ENCODE data around the gene ZNF530.

ZNF530 gene

DNA sequence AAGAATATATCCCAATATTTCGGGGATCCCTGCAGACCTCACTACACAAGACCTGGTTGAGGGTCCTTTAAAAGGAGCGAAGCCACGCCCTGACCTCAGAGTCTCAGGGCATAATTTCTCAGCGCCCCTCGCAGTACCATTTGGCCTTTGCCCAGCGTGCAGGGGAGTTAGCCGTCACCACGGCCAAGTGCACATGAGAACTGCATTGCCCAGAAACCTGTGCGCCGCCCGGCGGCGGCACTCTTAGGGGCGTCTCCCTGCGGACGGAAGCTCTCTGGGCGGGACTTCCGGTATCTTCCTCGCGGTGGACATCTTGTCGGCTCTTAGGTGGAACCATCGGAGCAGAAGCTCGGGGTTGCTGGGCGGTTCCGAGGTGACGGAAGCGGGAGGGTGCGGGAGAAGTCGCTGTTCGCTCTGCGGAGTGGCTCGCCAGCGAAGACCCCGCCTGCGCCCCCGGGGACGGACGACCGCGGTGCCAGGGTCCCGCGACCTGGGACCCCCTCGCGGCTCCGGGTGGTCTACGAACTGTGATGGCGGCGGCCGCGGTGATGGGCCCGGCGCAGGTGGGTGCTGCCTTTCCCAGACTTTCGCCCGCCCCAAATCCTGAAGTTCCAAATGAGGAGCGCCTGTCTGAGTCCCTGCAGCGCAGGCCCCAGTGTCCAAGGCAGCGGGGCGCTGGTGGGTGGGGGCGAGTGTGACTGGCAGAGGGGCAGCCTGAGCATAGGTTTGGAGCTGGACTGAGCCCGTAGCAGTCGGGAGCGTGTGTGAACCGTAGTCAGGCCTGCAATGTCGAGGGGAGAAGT, 14.5 kb downstream of the ZNF530 start, which contains the start of gene ZNF134:
ZNF134 (plus strand) TSS at position 302 of the 803 bp plus-strand sequence. CDS start 5,227 bp downstream, outside the sequence.
- peak; percentile 76 for DNase-seq (ENCODE audit: low read depth, low spot score)

DNA sequence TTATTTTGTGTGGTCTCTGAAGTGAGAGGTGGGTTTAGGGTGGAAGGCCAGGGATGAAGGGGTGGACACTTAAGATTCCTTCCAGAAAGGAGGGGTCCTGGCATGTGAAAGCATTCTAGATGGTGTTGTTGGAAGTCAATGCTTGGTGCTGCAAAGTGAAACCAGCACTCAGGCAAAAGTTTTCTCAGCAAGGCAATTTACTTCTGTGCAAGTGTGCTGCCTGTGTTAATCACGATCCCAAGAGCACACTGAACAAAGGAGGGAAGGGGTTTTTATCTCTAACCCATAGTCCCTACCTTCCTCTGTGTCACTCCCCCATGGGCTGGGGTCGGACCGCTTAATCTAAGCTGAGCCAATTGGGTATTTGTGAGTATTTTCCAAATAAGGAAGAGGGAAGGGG, 15.7 kb downstream of the ZNF530 start:
- DNase-seq (ENCODE audit: low read depth, low spot score): no peak

DNA sequence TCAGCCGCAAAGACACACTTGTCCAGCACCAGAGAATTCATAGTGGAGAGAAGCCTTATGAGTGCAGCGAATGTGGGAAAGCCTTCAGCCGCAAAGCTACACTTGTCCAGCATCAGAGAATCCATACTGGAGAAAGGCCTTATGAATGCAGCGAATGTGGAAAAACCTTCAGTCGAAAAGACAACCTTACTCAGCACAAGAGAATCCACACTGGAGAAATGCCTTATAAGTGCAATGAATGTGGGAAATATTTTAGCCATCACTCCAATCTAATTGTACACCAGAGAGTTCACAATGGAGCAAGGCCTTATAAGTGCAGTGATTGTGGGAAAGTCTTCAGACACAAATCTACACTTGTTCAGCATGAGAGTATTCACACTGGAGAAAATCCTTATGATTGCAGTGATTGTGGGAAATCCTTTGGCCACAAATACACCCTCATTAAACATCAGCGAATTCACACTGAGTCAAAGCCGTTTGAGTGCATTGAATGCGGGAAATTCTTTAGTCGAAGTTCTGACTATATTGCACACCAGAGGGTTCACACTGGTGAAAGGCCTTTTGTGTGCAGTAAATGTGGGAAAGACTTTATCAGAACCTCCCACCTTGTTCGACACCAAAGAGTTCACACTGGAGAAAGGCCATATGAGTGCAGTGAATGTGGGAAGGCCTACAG, 21.1 kb downstream of the ZNF530 start:
- DNase-seq (ENCODE audit: low read depth, low spot score): no peak

DNA sequence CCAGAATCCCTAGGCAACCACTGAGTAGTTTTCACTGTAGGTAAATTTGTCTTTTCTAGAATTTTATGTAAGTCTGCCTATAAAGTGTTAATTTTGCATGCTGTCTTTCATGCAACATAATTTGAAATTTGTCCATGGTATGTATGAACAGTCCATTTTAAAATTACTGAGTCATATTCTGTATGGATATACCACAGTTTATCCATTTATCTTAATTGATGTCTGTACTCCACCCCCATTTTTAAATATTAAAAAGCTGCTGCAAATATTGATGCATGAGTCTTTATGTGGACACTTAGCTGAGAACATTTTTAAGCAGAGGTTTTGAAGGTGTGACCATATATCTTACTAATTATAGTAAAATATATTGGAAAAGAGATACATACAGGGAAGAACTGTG, 23.4 kb downstream of the ZNF530 start:
- DNase-seq (ENCODE audit: low read depth, low spot score): no peak

DNA sequence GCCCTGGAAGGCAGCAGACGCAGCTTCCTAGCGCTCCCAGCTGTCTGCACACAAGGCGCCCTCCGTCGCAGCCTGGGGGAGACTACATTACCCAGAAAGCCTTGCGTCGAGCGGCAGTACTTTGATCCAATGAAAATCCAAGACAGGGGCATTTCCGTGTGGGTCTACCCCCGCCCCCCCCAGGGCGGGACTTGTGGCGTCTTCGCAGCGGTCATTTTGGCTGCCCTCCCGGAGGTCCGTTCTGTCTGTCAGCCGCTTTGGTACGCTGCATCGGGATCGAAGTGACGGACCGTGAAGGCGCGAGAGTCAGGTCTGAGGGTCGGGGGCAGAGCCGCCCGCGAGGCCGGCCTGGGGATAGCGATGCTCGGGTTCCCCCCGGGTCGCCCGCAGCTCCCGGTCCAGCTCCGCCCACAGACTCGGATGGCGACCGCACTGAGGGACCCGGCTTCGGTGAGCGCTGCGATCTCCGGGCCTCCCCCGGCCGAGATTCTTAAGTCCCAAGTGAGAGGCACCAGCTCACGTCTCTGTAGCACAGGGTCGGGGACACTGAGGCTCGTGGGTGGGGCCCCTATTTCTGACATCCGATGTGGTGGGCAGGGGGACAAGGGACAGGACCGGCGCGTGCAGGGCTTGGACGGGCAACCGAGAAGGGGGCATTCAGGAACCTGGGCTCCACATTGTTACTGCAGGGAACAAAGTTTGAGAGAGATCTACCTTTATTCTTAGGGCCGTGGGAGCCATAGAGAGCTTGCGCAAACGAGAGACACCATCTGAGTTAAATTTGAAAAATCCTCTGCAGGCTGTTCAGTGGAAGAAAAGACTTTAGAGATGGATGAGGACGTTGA, 33.5 kb downstream of the ZNF530 start, which contains the start of gene ZNF211:
ZNF211 (plus strand) TSS at position 182 of the 845 bp plus-strand sequence; CDS start at position 361, 179 bp downstream.
- peak; percentile 80 for DNase-seq (ENCODE audit: low read depth, low spot score)

DNA sequence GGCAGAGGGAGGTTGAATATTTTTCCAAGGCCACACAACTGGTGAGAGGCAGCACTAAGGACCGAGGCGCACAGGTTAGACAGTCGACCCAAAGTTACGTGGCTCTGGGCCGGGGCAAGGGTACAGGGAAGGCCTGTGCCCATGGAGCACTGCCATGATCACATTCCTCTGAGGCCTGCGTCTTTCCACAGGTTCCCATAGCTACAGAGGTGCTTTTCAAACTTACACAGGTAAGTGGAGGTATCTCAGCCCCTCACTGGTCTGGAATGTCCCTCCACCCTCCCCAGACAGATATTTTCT, 34.1 kb downstream of the ZNF530 start:
- no peak for DNase-seq (ENCODE audit: low read depth, low spot score)

DNA sequence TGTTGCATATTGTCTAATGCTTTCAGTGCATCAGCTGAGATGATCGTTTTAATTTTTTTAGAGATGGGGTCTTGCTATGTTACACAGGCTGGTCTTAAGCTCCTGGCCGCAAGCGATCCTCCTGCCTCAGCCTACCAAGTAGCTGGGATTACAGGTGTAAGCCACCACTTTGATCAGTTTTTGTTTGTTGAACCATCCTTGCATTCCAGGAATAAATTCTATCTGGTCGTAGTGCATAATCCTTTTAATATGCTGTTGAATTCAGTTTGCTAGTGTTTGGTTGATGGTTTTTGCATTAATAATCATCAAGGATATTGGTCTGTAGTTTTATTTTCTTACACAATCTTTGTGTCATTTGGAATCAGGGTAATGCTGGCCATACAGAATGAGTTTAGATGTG, 37.7 kb downstream of the ZNF530 start:
- DNase-seq (ENCODE audit: low read depth, low spot score): no peak

DNA sequence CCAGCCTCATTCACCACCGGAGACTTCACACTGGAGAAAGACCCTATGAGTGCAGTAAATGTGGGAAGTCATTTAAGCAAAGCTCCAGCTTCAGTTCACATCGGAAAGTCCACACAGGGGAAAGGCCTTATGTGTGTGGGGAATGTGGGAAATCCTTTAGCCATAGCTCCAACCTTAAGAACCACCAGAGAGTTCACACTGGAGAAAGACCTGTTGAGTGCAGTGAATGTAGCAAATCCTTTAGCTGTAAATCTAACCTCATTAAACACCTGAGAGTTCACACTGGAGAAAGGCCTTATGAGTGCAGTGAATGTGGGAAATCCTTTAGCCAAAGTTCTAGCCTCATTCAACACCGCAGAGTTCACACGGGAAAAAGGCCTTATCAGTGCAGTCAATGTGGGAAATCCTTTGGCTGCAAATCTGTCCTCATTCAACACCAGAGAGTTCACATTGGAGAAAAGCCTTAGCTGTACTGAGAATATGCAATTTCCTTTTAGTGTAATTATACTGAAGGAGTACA, 42.1 kb downstream of the ZNF530 start:
- DNase-seq (ENCODE audit: low read depth, low spot score): no peak

DNA sequence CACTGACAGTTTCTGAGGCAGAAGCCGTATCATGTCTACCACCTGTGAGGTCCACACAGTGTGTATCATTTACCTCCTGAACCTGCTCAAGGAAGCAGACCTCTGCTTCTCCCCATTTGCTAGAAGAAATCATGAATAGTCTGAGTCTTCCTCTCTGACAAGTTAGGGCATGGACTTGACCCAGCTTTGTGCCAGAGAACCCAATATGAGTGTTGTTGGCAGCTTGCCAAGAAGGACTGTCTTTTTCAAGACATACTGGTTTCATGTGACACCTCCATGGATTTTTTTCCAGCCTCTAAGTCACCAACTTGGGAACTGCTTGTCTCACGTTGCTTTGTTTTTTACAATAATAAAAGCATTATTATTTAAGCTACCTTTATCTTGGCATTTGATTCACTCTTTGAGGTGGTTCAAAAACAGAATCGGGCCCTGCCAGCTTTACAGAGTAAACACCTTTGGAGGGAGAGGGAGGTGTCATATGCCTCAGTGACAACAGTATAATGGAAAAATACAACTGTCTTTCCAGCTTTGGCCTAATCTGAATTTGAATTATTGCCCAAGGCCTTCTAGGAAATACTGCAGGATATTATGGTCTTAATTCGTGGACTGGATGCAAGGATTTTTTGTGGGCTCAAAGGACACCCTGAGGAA, 42.8 kb downstream of the ZNF530 start:
- no peak for DNase-seq (ENCODE audit: low read depth, low spot score)

DNA sequence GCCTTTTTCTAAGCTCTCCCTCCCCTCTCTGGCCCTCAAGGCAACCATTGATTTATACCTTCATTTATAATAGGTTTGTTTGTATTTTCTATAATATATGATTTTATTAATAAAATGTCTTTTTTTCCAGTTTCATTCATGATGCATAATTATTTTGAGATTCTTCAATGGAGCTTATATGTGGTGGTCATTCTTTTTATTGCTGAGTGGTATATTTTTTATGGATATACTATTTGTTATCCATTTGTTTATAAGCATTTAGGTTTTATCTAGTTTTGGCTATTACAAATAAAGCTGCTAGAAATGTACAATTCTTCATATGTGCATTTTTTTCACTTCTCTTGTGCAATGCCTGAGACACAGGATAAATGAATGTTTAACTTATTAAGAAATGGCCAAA, 44.0 kb downstream of the ZNF530 start:
- DNase-seq (ENCODE audit: low read depth, low spot score): no peak

DNA sequence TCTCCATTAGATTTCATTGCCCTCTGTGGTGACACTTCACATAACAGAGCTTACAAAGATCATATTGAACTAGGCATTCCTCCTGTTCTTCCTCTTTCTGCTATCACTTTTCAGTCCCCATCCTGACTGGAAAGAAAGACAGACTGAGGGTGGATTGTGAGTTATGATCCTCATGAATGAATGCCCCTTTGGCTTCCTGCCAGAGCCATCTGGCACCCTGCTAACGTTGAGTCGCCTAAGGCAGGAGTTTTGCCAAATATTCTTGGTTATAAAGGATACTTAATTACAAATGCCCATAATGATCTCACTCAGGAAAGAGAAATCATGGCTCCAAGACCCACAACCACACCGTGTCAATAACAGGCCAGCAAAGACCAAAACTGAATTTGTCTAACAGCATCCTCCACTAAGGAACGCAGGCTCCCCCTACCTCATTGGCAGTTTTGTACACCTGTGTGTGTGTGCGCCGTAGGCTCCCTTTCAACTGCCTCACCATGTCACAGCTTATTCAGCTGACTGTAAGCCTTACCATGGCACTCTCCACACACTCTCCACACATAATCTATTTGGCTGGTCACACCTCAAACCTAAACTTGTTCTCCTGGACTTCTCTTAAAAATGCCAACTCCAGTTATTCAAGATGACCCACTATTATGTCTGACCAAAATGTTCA, 48.8 kb downstream of the ZNF530 start:
- DNase-seq (ENCODE audit: low read depth, low spot score): no peak

DNA sequence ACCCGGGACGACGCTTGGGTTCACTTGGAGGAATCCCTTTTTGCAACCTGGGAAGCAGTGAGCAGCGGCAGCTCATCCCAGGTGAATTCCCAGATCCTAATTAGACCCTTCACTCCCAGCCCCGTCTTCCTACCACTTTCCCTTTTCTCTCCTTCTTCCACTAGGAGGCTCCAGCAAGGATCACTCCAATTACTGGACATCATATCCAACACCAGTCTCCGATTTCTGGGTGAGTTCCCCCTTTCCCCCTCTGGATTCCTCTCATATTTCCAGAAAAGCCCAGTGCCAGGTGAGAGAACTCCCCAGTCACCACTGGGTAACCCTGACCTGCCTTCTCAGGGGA, 51.9 kb downstream of the ZNF530 start:
- DNase-seq (ENCODE audit: low read depth, low spot score): no peak

DNA sequence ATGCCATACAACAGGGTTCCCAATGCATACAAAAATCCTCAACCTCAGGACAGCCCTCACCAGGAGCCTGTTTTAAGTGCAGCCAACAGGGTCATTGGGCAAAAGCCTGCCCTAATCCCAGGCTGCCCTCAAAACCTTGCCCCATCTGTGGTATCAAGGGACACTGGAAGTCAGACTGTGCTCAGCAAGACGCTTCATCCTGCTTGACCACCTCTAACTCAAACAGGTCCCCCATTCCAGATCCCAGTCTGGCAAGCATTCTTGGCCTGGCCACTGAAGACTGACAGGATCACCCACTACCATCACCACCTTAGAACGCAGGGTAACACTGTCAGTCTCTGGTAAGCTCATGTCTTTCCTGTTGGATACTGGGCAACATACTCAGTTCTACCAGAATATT, 54.0 kb downstream of the ZNF530 start:
- no peak for DNase-seq (ENCODE audit: low read depth, low spot score)

DNA sequence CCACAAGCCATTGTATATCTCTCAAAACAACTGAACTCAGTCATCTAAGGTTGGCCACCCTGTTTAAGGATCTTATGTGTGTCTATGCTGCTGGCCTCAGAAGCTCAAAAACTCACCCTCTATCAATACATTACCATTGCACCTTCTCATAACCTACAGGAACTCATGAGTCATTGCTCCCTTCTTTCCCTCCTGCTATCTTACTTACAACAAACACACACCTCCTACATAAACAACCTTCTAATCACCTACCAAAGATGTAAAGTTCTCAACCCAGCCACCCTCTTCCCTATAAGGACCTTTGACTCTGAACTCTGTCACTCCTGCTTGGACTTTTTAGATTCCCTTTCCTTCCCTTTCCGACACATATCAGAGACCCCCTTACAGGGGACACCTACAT, 55.8 kb downstream of the ZNF530 start:
- no peak for DNase-seq (ENCODE audit: low read depth, low spot score)

DNA sequence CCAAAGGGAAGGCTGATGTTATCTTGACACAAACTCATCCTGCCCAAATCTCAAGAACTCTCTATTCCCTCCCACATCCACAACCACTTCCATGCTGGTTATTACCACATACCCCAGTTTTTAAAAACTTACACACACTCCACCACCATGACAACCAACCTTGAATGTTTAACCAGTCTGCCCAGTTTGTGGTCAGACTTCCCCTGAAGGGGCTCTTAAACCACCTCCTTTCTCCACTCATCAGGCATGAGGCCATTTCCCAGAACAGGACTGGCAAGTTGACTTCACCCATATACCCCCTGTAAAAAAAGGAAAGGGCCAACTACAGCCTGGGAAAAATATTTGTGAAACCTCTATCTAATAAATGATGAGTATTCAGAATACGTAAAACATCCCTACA, 56.7 kb downstream of the ZNF530 start:
- DNase-seq (ENCODE audit: low read depth, low spot score): no peak

Measured in activated CD4-positive, CD25-positive, alpha-beta regulatory T cell treated with anti-CD3 and anti-CD28 coated beads, Interleukin-2, amount 50 U/mL, for 16 hours (primary cell).